ENCODE data around the gene ZNF185. TPM values are rescaled to one million over a fixed set of nuclear protein-coding genes. Genes with fewer than 3 reads are reported as not detected.

The ZNF185 gene
- total and polyA plus RNA-seq, 2 of the 8 experiments (the other 6 are each of a cell fraction or from before 2014, with no cell fraction given): 15.6 to 20.1 TPM

DNA sequence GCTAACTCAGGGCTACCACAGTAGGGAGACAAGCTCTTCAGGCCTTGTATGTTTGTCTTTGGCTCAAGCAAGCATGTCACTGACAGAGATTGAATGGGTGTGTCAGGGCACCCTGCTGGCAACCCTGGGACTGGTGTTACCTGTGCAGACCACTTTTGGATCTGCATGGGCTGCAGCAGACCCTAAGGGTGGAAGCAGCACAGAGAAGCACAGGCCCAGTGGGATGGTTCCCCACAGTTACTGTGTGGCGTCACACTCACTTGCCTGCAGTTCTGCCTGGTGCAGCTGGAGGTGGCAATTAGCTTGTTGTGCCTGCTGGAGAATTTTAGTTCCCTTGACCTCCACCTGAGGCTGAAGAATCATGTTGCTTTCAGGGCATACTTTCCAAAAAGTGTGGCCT, 46.0 kb downstream of the ZNF185 start (continued):
- TF ChIP-seq, protein P1, sequence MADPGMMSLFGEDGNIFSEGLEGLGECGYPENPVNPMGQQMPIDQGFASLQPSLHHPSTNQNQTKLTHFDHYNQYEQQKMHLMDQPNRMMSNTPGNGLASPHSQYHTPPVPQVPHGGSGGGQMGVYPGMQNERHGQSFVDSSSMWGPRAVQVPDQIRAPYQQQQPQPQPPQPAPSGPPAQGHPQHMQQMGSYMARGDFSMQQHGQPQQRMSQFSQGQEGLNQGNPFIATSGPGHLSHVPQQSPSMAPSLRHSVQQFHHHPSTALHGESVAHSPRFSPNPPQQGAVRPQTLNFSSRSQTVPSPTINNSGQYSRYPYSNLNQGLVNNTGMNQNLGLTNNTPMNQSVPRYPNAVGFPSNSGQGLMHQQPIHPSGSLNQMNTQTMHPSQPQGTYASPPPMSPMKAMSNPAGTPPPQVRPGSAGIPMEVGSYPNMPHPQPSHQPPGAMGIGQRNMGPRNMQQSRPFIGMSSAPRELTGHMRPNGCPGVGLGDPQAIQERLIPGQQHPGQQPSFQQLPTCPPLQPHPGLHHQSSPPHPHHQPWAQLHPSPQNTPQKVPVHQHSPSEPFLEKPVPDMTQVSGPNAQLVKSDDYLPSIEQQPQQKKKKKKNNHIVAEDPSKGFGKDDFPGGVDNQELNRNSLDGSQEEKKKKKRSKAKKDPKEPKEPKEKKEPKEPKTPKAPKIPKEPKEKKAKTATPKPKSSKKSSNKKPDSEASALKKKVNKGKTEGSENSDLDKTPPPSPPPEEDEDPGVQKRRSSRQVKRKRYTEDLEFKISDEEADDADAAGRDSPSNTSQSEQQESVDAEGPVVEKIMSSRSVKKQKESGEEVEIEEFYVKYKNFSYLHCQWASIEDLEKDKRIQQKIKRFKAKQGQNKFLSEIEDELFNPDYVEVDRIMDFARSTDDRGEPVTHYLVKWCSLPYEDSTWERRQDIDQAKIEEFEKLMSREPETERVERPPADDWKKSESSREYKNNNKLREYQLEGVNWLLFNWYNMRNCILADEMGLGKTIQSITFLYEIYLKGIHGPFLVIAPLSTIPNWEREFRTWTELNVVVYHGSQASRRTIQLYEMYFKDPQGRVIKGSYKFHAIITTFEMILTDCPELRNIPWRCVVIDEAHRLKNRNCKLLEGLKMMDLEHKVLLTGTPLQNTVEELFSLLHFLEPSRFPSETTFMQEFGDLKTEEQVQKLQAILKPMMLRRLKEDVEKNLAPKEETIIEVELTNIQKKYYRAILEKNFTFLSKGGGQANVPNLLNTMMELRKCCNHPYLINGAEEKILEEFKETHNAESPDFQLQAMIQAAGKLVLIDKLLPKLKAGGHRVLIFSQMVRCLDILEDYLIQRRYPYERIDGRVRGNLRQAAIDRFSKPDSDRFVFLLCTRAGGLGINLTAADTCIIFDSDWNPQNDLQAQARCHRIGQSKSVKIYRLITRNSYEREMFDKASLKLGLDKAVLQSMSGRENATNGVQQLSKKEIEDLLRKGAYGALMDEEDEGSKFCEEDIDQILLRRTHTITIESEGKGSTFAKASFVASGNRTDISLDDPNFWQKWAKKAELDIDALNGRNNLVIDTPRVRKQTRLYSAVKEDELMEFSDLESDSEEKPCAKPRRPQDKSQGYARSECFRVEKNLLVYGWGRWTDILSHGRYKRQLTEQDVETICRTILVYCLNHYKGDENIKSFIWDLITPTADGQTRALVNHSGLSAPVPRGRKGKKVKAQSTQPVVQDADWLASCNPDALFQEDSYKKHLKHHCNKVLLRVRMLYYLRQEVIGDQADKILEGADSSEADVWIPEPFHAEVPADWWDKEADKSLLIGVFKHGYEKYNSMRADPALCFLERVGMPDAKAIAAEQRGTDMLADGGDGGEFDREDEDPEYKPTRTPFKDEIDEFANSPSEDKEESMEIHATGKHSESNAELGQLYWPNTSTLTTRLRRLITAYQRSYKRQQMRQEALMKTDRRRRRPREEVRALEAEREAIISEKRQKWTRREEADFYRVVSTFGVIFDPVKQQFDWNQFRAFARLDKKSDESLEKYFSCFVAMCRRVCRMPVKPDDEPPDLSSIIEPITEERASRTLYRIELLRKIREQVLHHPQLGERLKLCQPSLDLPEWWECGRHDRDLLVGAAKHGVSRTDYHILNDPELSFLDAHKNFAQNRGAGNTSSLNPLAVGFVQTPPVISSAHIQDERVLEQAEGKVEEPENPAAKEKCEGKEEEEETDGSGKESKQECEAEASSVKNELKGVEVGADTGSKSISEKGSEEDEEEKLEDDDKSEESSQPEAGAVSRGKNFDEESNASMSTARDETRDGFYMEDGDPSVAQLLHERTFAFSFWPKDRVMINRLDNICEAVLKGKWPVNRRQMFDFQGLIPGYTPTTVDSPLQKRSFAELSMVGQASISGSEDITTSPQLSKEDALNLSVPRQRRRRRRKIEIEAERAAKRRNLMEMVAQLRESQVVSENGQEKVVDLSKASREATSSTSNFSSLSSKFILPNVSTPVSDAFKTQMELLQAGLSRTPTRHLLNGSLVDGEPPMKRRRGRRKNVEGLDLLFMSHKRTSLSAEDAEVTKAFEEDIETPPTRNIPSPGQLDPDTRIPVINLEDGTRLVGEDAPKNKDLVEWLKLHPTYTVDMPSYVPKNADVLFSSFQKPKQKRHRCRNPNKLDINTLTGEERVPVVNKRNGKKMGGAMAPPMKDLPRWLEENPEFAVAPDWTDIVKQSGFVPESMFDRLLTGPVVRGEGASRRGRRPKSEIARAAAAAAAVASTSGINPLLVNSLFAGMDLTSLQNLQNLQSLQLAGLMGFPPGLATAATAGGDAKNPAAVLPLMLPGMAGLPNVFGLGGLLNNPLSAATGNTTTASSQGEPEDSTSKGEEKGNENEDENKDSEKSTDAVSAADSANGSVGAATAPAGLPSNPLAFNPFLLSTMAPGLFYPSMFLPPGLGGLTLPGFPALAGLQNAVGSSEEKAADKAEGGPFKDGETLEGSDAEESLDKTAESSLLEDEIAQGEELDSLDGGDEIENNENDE (IDR thresholded peaks at IDR 0.05; ENCODE audit: insufficient replicate concordance, low read length): no peak
- TF ChIP-seq TAF7 (optimal IDR thresholded peaks at IDR 0.05; ENCODE audit: borderline replicate concordance, low read depth, low read length): no peak
- TF ChIP-seq BRCA1 (IDR thresholded peaks at IDR 0.05; ENCODE audit: low read depth, low read length): no peak
- no peak for TF ChIP-seq ASH2L (IDR thresholded peaks at IDR 0.05; ENCODE audit: low read length)
- no peak for TF ChIP-seq SUZ12 (IDR thresholded peaks at IDR 0.05; ENCODE audit: low read length)
- no peak for TF ChIP-seq EZH2 (IDR thresholded peaks at IDR 0.05; ENCODE audit: low read depth, low read length, severe bottlenecking)
- TF ChIP-seq RFX5 (IDR thresholded peaks at IDR 0.05; ENCODE audit: borderline replicate concordance, low read depth, low read length): no peak
- no peak for TF ChIP-seq FOSL1 (IDR thresholded peaks at IDR 0.05; ENCODE audit: insufficient read depth, low read depth, low read length)
- TF ChIP-seq MAFK (IDR thresholded peaks at IDR 0.05; ENCODE audit: low read depth, low read length): no peak
- TF ChIP-seq CTBP2 (IDR thresholded peaks at IDR 0.05; ENCODE audit: borderline replicate concordance, insufficient read depth, insufficient read length, low read length): no peak

All from H1 (cell line).